Stimulated activated naive CD4-positive, alpha-beta T cell treated with Interleukin-2 at 50 U/mL for 16 hours (primary cell): ENCODE results near the gene WDR38.

Source experiments
- DNase-seq: peaks from one replicate; lab custom pipeline; 2025; lab: John Stamatoyannopoulos, UW

The WDR38 gene

GRCh38 chr9:124858330-124859046, 5.2 kb downstream of the WDR38 start:
- no peak for DNase-seq

- no peak for DNase-seq
These were observed 6.7 kb downstream of the WDR38 start for GRCh38 chr9:124859803-124860581.

DNA sequence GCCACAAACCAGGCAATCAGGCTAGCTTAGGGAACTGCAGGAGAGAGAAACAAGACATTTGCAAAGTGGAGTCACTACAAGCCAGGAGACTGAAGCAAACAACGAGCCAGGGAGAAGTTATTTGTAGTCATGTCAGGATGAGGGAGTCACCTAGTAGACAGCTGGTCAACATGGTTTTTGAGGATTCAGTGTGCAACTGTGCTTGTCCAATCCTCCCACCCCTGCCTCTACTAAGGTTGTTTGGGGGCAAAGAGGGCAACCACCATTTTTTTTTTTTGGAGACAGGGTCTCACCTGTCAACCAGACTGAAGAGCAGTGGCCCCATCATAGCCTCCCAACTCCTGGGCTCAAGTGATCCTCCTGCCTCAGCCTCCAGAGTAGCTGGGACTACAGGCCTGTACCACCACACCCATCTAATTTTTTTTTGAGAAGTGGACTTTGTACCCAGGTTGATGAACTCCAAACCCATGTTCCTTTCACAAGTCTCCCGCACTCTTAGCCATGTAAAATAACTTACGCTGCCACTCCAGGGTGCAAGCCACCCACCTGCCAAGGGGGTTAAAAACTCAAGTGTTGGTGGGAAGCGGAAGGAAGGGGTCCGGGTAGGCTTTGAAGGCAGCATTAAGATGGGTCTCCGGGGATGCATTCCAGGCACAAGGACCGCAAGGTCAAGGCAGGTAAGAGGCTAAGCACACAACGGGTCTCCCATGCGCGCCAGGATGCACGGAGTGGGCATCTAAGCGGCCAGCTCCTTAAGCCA, 7.5 kb downstream of the WDR38 start:
- no peak for DNase-seq

DNA sequence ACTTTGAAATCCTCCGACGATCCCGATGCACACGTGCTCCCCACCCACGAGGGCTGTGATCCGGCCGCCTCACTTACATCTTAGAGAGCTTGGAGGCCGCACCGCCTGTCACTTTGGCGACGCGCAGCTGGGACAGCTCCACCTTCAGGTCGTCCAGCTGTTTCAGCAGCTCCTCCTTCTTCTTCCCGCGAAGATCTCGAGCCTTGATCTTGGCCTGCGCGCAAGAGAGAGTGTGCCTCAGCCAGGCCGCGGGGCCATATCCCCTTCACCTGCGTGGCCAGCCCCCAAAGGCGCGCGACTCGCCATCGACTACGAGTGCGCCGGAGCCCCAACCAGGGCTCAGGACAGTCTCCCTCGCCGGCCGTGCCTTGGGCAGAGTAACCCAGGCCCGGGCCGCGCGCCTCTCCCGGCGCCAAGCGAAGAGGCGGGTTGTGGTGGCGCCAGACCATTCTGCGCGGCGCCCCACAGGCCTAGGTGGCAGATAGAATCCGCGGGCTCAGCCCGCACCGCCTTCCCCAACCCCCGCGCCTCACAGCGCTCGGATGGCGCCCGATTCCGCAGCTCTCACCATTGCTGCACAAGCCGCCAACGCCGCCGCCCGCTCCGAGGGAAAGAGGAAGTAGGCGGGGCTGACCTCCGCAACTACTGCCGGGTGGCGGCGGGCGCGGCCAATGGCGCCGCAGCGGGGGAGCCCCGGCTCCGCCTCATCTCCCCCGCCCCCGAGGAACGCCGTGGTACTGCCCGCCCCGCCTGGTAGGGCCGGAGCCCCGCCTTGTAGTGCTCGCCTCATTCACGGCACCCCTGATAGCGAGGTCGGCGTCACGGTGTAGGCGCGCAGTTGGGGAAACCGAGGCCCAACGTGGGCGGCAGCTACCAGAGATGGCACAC, 8.3 kb downstream of the WDR38 start, which contains the start of the genes ARPC5L and RPL35:
ARPC5L (plus strand) TSS at position 789 of the 888 bp plus-strand sequence. CDS start 7,161 bp downstream, outside the sequence.
RPL35 (minus strand) TSS at position 616 of the 888 bp plus-strand sequence; CDS start at position 571, 45 bp downstream.
- peak; percentile 96 for DNase-seq

- DNase-seq = no peak
These were observed 10.2 kb downstream of the WDR38 start for GRCh38 chr9:124863371-124863871.

DNA sequence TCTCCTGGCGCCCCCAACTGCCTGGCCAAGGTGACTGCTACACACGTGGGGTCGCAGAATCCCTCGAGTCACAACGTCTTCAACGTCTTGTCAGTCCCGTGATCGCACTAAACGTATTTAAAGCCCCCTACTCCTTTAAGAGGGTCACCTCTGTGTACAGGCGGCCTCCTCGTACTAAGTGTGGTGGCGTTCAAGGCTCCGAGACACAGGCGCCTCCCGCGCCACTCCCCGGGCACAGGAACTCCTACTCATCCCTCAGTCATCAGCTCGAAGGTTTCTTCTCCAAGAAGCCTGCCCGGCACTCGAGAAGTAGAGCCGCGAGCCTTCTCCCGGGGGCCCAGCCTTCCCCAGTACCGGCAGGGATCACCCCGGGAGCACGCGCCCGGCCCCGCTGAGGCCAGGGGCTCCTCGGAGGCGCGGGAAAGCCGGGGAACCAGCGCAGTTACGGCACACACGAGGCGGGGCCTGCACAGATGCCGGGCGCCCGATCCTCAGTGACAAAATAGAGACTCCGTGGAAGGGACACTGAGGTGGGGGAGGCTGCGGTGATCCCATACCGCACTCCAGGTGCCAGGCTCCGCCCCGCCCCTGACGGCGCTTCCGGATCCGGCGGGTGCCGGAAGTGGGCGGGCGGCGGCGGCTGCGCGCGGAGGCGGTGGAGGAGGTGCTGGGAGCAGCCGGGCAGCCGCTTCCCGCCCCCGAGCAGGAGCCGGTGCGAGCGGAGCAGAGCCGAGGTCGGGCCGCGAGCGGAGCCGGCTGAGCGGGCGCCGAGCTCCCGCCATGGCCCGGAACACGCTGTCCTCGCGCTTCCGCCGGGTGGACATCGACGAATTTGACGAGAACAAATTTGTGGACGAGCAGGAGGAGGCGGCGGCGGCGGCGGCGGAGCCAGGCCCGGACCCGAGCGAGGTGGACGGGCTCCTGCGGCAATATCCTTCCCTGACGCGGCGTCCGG, 15.5 kb downstream of the WDR38 start:
- DNase-seq = peak; percentile 88

GRCh38 chr9:124869466-124869985, 16.3 kb downstream of the WDR38 start:
- DNase-seq = peak; percentile 65

DNA sequence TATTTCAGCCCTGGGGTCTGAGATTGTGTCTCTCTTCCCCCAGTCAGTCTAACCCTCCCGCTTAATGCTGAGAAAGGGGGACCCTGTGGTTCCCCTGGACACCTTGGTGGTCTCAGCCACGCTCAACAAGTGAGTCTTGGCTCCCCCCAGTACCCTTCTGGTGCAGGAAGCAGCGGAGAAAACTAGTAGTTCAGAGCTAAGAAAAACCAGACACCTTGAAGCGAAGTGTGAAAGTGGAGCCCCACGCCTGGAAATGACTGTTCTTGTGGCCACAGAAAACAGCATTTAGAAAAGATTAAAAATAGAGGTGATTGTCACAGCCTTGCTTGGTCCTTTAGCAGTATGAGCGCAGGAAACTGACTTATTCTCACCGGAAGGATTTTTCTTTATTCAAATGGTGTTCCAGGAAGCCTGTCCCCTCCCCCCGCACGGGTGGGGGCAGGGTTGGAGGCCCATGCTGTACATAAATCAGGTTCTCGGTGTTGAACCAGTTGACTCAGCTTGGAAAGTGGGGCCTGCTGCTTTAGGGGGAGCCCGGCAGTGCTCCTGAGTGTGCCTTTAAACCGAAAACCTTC, 16.8 kb downstream of the WDR38 start:
- peak; percentile 87 for DNase-seq

DNA sequence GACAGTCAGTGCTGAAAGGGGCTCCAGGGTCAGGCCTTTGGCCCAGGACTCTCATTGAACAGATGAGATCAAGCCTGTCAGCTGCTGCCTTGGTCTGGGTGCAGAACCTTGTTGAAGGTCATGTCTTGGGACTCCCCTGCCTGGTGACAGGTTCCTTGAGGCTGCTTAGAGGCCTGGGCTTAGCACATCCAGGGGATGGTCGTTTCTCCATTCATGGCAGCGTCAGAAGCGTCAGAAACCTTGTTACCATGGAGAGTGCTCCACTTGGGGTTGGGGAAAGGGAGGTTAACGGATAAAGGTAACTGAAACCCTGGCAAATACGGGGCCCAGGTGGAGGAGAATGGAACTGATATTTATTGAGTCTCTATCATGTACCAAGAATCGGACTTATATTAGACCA, 17.5 kb downstream of the WDR38 start:
- DNase-seq = no peak

DNA sequence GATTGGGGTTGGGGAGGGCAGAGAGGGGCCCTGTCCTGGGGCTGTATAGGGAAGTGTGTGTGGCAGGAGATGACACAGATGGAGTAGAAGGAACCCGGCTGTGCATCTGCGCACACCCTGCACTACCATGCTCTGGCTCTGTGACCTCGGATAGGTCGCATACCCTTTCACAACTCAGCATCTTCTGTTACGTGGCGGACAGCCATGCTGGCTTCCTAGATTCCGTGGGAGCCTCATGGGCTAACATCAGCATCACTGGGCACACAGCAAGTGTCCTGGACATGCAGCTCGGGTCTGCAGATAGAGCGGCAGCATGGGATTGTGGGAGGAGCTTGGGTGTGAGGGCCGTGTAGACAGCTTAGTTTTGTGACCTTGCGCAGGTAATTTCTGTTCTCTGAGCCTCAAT, 17.9 kb downstream of the WDR38 start:
- DNase-seq = no peak

GRCh38 chr9:124873664-124874063, 20.4 kb downstream of the WDR38 start:
- DNase-seq = no peak

DNA sequence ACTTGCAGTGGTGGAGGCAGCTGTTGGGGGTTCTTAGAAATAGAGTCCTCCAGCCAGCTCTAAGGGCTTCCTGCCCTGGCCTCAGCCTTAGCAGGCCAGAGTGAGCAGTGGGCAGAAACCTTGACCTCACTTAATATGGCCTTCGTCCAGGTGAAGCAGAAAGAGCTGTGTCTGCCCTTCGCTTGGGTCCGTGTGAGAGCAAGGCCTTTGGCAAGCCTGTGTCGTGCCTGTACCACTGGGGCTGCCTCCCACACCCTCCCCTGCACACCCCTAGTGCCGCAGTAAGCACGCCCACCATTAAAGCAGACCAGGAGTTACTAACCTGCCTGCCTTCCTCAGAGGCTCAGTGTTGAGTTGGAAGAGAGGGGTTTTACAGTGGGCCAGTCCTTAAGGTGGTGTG, 22.2 kb downstream of the WDR38 start:
- DNase-seq = no peak

DNA sequence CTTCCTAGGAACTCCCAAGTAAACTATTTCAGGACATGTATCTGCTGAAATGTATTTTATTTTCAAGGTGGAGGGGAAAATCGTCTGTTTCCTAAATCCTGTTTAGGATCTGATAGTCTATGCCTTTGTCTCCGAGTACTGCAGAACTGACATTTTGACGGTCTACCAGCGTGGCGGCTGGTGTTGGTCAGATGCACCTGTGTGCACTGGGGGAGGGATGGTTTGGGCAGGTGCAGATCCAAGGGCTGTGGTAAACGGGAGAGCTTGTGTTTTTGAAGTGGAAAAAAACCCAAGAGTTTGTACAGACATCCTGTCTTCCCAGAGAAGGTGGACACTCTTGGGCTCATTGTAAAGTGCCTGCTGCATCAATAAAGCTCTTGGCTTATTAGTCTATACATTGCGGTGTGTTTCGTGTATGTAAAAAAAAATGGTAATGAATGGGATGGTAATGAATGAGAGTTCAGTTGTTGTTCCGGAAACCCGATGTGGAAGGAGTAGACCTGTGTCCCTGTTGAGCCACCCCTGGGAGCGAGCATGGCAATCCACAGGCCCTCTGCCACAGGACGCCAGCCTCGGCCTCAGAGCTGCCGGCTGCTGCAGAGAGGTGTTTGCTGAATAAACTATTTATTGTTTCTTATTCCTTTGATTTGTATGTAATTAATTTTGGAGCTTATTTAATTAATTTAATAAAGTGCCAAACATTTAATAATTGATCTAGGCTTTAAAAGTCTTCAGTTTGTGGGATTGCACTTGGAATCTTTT, 23.9 kb downstream of the WDR38 start:
- no peak for DNase-seq

DNA sequence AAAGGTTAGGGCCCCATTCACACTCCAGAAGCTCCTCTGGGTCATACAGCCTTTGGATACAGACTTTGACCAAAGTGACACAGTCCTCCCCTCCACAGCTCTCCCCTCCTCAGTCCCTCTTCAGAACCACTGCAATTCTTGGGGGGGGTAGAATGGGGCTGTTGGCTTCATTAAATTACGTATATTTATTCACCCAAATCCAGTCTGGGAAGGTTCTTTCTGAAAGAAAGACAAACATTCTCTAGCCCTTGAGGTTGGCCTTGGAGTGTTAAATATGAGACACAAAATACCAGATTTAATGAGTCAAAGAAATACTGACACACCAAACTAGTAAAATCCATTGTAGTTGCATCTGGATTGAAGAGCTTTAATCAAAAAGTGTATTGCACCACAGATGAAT, 24.8 kb downstream of the WDR38 start:
- DNase-seq = no peak

DNA sequence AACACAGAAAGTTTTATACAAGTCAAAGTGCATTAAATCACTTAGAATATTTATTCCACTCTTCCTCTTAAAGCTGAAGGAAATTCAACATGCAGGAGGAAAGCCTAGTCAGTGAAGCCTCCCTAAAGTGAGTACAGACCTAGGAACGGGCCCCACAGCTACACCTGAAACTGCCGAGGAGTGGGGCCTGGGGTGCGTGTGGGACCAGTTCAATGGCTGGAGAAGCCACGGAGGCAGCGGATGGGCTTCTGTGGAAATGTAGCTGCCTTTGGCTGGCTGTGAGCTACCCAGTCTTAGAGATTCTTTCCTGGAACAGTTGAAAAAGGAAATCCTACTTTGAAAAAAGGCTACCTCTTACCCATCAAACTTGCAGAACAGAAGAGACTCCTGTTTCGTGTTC, 25.3 kb downstream of the WDR38 start:
- no peak for DNase-seq

- DNase-seq = no peak
These were observed 26.0 kb downstream of the WDR38 start for GRCh38 chr9:124879226-124879625.

- DNase-seq = no peak
These were observed 27.2 kb downstream of the WDR38 start for GRCh38 chr9:124880501-124880900.

GRCh38 chr9:124881138-124881743, 28.0 kb downstream of the WDR38 start:
- DNase-seq = no peak
